Measurements from ENCODE around the gene JAM3.

DNA sequence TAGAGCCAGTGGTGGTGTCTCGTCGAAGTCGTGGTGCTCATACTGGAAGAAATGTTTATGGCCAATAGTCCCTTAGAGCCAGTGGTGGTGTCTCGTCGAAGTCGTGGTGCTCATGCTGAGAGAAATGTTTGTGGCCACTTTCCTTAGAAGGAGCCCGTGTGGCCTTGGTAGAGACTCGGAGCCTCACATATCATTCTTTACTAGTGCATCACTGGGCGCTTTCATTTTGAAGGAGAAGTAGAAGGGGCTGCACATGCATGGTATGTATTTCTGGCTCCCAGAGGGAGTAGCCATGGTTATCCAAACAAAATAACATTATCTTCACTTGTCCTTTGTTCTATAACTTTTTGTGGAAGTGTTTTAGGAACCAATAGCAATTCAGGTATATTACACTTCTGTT lies 69.5 kb downstream of the JAM3 start:
- TF ChIP-seq CTCF (IDR thresholded peaks at IDR 0.05) (no peak), POLR2A (IDR thresholded peaks at IDR 0.05) (no peak)
